Prostate gland (tissue), 2 donors: ENCODE data around the gene ACADM. TPM values are rescaled to one million over a fixed set of nuclear protein-coding genes. Genes with fewer than 3 reads are reported as not detected.
"Not testable (repeated sequence)": the region's sequence is repeated elsewhere in the genome, so short reads cannot be mapped to it uniquely, and the experiment has no call there.

Source experiments
- DNase-seq: peaks from one replicate; pipeline ENCODE4 v3.0.0-alpha.2; 2019; ENCODE audit warnings: low spot score
- H3K27ac ChIP-seq, 2 donors: fragments of 200-600 bp; sonication (generic); 2 replicates each; pipeline ENCODE4 v1.5.1; 2017 to 2019
- H3K27me3 ChIP-seq: fragments of 200-600 bp; sonication (generic); replicated peaks from 2 replicates; pipeline ENCODE4 v1.5.1; 2019; ENCODE audit not compliant: insufficient read depth
- H3K36me3 ChIP-seq, 2 donors: fragments of 200-600 bp; sonication (generic); 1 replicate in 1 of 2; 2 replicates in 1 of 2; pipeline versions ENCODE4 v1.5.1 to v1.8.1; 2017 to 2019
- H3K4me1 ChIP-seq: fragments of 200-600 bp; sonication (generic); replicated peaks from 2 replicates; pipeline ENCODE4 v1.5.1; 2019
- H3K4me3 ChIP-seq, 2 donors: fragments of 200-600 bp; sonication (generic); 2 replicates each; pipeline ENCODE4 v1.5.1; 2017 to 2019
- H3K9me3 ChIP-seq: fragments of 200-600 bp; sonication (generic); 2 replicates; pipeline ENCODE4 v1.5.1; 2017
- POLR2A ChIP-seq: fragments of 450-650 bp; IDR thresholded peaks from one replicate; pipeline ENCODE4 v1.6.1; 2016; ENCODE audit warnings: antibody characterized with exemption, mild to moderate bottlenecking
- POLR2AphosphoS5 ChIP-seq: sonication (generic); formaldehyde crosslinking; IDR thresholded peaks from one replicate; pipeline ENCODE4 v1.6.1; 2017; ENCODE audit warnings: antibody characterized with exemption
- WGBS: methylation state at CpG from one replicate; pipeline ENCODE4 v1.1.5; 2018; 5-methylcytosine and 5-hydroxymethylcytosine counted together
- intact Hi-C: fragments of 100-400 bp; cut with DNase I; formaldehyde crosslinking; loops from one replicate; pipeline ENCODE4 v1.14.2; 2022
- total RNA-seq, 2 donors: library from RNA; depleted of rRNA; stranded (reverse); fragments of >200 nt; gene quantifications; one replicate each; pipeline ENCODE4 v1.1.0, GENCODE V29; 2016
- TF ChIP-seq, protein P1 (sequence below), 4 experiments: fragments of 200-600 bp in 2 of 4; fragments of 450-650 bp in 2 of 4; sonication (generic) in 2 of 4; IDR thresholded peaks; 1 replicate in 3 of 4; 2 replicates in 1 of 4; pipeline ENCODE4 v1.5.1; 2016 to 2019; ENCODE audit warnings: antibody characterized with exemption in 4 of 4, mild to moderate bottlenecking in 2 of 4, moderate library complexity in 2 of 4

ACADM gene
- total RNA-seq, result 10 to 100 TPM; 45.4 to 49.4 TPM

GRCh38 chr1:75724472-75725022, at the start of gene ACADM:
ACADM (plus strand) TSS chr1:75724709; CDS start chr1:75724788, 79 bp downstream.
- Histone ChIP-seq H3K9me3 (no peaks in the 10 kb centered on the region), H3K4me1 (no peaks in the 10 kb centered on the region), H3K27me3 (no peaks in the 10 kb centered on the region), H3K36me3 (no peaks in the 10 kb centered on the region), H3K4me3 (peak within 1 kb of the TSS; percentile 52 to 83), H3K27ac (peak within 1 kb of the TSS; percentile 88 to 90)
- TF ChIP-seq POLR2AphosphoS5 (peak; percentile 73), POLR2A (peak; percentile 63)
- TF ChIP-seq, protein P1, sequence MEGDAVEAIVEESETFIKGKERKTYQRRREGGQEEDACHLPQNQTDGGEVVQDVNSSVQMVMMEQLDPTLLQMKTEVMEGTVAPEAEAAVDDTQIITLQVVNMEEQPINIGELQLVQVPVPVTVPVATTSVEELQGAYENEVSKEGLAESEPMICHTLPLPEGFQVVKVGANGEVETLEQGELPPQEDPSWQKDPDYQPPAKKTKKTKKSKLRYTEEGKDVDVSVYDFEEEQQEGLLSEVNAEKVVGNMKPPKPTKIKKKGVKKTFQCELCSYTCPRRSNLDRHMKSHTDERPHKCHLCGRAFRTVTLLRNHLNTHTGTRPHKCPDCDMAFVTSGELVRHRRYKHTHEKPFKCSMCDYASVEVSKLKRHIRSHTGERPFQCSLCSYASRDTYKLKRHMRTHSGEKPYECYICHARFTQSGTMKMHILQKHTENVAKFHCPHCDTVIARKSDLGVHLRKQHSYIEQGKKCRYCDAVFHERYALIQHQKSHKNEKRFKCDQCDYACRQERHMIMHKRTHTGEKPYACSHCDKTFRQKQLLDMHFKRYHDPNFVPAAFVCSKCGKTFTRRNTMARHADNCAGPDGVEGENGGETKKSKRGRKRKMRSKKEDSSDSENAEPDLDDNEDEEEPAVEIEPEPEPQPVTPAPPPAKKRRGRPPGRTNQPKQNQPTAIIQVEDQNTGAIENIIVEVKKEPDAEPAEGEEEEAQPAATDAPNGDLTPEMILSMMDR (IDR thresholded peaks at IDR 0.05), result no peak
- peak; percentile 79 for DNase-seq
- intact Hi-C loops, result loop anchor here (5.0 kb wide), 1 partner anchor 63 kb away; the partner anchor contains the start of gene RABGGTB
- 0% methylated on average over 42 of the region's 48 CpGs for WGBS

DNA sequence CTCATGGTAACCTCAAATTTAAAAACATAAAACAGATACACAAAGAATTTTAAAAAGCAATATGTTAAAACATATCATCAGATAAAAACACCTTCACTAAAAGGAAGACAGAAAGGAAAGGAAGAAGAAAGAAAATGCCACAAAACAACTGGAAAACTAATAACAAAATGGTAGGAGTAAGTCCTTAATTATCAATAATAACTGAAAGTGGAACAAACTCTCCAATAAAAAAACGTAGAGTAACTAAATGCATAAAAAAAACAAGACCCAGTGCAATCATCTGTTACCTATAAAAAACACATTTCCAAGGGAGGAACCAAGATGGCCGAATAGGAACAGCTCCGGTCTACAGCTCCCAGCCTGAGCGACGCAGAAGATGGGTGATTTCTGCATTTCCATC, 47.1 kb upstream of the ACADM start:
- 78% methylated on average over 5 of the region's 5 CpGs for WGBS
- no peak for DNase-seq
- no peak overlapping the region for H3K27ac ChIP-seq
- intact Hi-C loops, result no loop called here
- no peaks in the 10 kb centered on the region for H3K27me3 ChIP-seq
- no peaks in the 10 kb centered on the region for H3K9me3 ChIP-seq
- no peaks in the 10 kb centered on the region for H3K4me1 ChIP-seq
- TF ChIP-seq POLR2A, result no peak
- TF ChIP-seq, protein P1 (IDR thresholded peaks at IDR 0.05), result no peak
- no peak for TF ChIP-seq POLR2AphosphoS5
- H3K4me3 ChIP-seq, result no peak overlapping the region
- no peaks in the 10 kb centered on the region for H3K36me3 ChIP-seq

DNA sequence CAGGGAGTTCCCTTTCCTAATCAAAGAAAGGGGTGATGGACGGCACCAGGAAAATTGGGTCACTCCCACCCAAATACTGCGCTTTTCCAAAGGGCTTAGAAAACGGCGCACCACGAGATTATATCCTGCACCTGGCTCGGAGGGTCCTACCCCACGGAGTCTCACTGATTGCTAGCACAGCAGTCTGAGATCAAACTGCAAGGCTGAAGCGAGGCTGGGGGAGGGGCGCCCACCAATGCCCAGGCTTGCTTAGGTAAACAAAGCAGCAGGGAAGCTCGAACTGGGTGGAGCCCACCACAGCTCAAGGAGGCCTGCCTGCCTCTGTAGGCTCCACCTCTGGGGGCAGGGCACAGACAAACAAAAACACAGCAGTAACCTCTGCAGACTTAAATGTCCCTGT, 46.5 kb upstream of the ACADM start:
- H3K4me1 ChIP-seq, DNase-seq, H3K9me3 ChIP-seq, H3K4me3 ChIP-seq, H3K36me3 ChIP-seq, H3K27me3 ChIP-seq, H3K27ac ChIP-seq, intact Hi-C loops: not testable (repeated sequence)
- WGBS, result 47% methylated on average over 10 of the region's 10 CpGs

- no peak for DNase-seq
- H3K4me1 ChIP-seq, result no peaks in the 10 kb centered on the region
- no peak overlapping the region for H3K4me3 ChIP-seq
- H3K27me3 ChIP-seq, result no peaks in the 10 kb centered on the region
- TF ChIP-seq POLR2AphosphoS5 (no peak), POLR2A (no peak)
- TF ChIP-seq, protein P1 (IDR thresholded peaks at IDR 0.05), result no peak
- H3K27ac ChIP-seq, result no peak overlapping the region
- H3K36me3 ChIP-seq, result no peaks in the 10 kb centered on the region
- H3K9me3 ChIP-seq, result no peaks in the 10 kb centered on the region
- intact Hi-C loops, result no loop called here
These were observed 34.0 kb upstream of the ACADM start for GRCh38 chr1:75690547-75690946.

DNA sequence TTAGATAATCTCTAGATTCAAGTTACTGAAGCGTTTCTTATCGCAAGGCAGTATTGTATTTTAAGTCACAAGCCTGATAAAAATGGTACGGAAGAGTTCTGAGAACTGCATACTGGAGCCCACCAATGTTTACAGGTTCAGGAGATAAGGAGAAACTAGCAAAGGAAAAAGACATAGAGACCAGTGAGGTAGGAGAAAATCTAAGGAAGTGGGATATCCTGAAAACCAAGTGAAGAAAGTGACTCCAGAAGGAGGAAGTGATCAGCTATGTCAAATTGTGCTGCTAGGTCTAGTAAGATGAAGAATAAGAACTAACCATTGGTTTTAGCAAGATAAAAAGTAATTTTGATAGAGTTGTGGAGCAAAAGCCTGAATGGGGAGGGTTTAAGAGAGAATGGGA, 31.0 kb upstream of the ACADM start:
- intact Hi-C loops, result no loop called here
- DNase-seq, result no peak
- TF ChIP-seq POLR2AphosphoS5 (no peak), POLR2A (no peak)
- TF ChIP-seq, protein P1 (IDR thresholded peaks at IDR 0.05), result no peak
- H3K36me3 ChIP-seq, result no peaks in the 10 kb centered on the region
- 34% methylated on average over 3 of the region's 3 CpGs for whole genome bisulfite sequencing
- H3K4me3 ChIP-seq, result no peak overlapping the region
- H3K27ac ChIP-seq, result no peak overlapping the region
- H3K27me3 ChIP-seq, result no peaks in the 10 kb centered on the region
- H3K4me1 ChIP-seq, result no peaks in the 10 kb centered on the region
- no peaks in the 10 kb centered on the region for H3K9me3 ChIP-seq
